Stimulated activated CD4-positive, alpha-beta T cell treated with anti-CD3 and anti-CD28 coated beads, Interleukin-1b, Interleukin-23, amount 100 ng/mL, for 4 hours (primary cell): ENCODE measurements around the gene MROH7.

ENCODE experiments used
- DNase-seq, 2 donors: peaks; one replicate each; pipeline ENCODE4 v3.0.0-alpha.2; 2020; ENCODE audit warnings: low read depth in 2 of 2

The MROH7 gene

GRCh38 chr1:54651608-54652007 is 10.0 kb downstream of the MROH7 start:
- no peak for DNase-seq

- DNase-seq = no peak
Observed at GRCh38 chr1:54652168-54652567, 10.6 kb downstream of the MROH7 start.

- DNase-seq = no peak
Observed at GRCh38 chr1:54653036-54653435, 11.4 kb downstream of the MROH7 start.

- DNase-seq = no peak
Observed at GRCh38 chr1:54658164-54658913, 16.8 kb downstream of the MROH7 start.

- DNase-seq = no peak
Observed at GRCh38 chr1:54663725-54664124, 22.1 kb downstream of the MROH7 start.

GRCh38 chr1:54664364-54664763 is 22.8 kb downstream of the MROH7 start:
- no peak for DNase-seq

- DNase-seq = no peak
Observed at GRCh38 chr1:54665852-54666251, 24.3 kb downstream of the MROH7 start.

GRCh38 chr1:54666333-54666732 is 24.7 kb downstream of the MROH7 start:
- no peak for DNase-seq

- no peak for DNase-seq
Observed at GRCh38 chr1:54667797-54668196, 26.2 kb downstream of the MROH7 start.

- DNase-seq = no peak
Observed at GRCh38 chr1:54668567-54668966, 27.0 kb downstream of the MROH7 start.

- peak; percentile 48 to 54 for DNase-seq
Observed at GRCh38 chr1:54671985-54672608, 30.5 kb downstream of the MROH7 start.

- DNase-seq = no peak
Observed at GRCh38 chr1:54678776-54679643, 37.4 kb downstream of the MROH7 start.

GRCh38 chr1:54679706-54680105 is 38.1 kb downstream of the MROH7 start:
- no peak for DNase-seq

- DNase-seq = no peak
Observed at GRCh38 chr1:54680387-54680786, 38.8 kb downstream of the MROH7 start.

- DNase-seq = no peak
Observed at GRCh38 chr1:54681358-54681757, 39.8 kb downstream of the MROH7 start.

- no peak for DNase-seq
Observed at GRCh38 chr1:54683453-54683852, 41.9 kb downstream of the MROH7 start.

GRCh38 chr1:54685335-54685905 is 43.8 kb downstream of the MROH7 start:
- no peak for DNase-seq

GRCh38 chr1:54686155-54686554 is 44.6 kb downstream of the MROH7 start:
- DNase-seq = no peak

- DNase-seq = no peak
Observed at GRCh38 chr1:54694771-54695170, 53.2 kb downstream of the MROH7 start.

- DNase-seq = no peak
Observed at GRCh38 chr1:54695221-54695620, 53.6 kb downstream of the MROH7 start.

- DNase-seq = no peak
Observed at GRCh38 chr1:54695764-54696163, 54.2 kb downstream of the MROH7 start.

GRCh38 chr1:54696262-54696661 is 54.7 kb downstream of the MROH7 start:
- DNase-seq = no peak
